HepG2 (cell line): ENCODE measurements around the gene DTNB. TPM values are rescaled to one million over a fixed set of nuclear protein-coding genes. Genes with fewer than 3 reads are reported as not detected.

Experiments
- ARHGAP35 ChIP-seq: sonication (generic); formaldehyde crosslinking; IDR thresholded peaks from 2 replicates; pipeline ENCODE4 v1.9.0; 2022; ENCODE audit warnings: mild to moderate bottlenecking, inconsistent platforms, moderate library complexity, missing genetic modification reagents, borderline replicate concordance
- BCL6 ChIP-seq: IDR thresholded peaks from 2 replicates; pipeline ENCODE4 v1.6.1; 2016; ENCODE audit warnings: missing genetic modification reagents, missing compliant biosample characterization
- EED ChIP-seq: sonication (generic); formaldehyde crosslinking; IDR thresholded peaks from 2 replicates; pipeline ENCODE4 v1.5.0; 2020; ENCODE audit warnings: mild to moderate bottlenecking, missing genetic modification reagents
- HMG20A ChIP-seq: IDR thresholded peaks from 2 replicates; pipeline ENCODE4 v1.6.1; 2016; ENCODE audit warnings: borderline replicate concordance
- HMGXB4 ChIP-seq, 2 experiments: sonication (generic) in 1 of 2; formaldehyde crosslinking in 1 of 2; IDR thresholded peaks; 2 replicates each; pipeline versions ENCODE4 v1.4.0 to v1.6.1; 2018 to 2020; ENCODE audit warnings: missing genetic modification reagents in 2 of 2, borderline replicate concordance in 1 of 2, low read depth in 1 of 2, mild to moderate bottlenecking in 1 of 2, missing biosample characterization in 1 of 2
- HOXA7 ChIP-seq: sonication (generic); formaldehyde crosslinking; IDR thresholded peaks from 2 replicates; pipeline ENCODE4 v1.8.1; 2022; ENCODE audit warnings: mild to moderate bottlenecking, missing genetic modification reagents, moderate library complexity
- TARDBP ChIP-seq: sonication (generic); formaldehyde crosslinking; IDR thresholded peaks from 2 replicates; pipeline ENCODE4 v1.8.0; 2022; ENCODE audit warnings: mild to moderate bottlenecking, missing genetic modification reagents
- TCF12 ChIP-seq, 2 experiments: fragments of 450-650 bp in 1 of 2; sonication (generic) in 1 of 2; formaldehyde crosslinking in 1 of 2; IDR thresholded peaks; 2 replicates each; pipeline versions ENCODE4 v1.6.1 to v1.8.0; 2017 to 2022; ENCODE audit warnings: antibody characterized with exemption in 1 of 2, mild to moderate bottlenecking in 1 of 2, missing genetic modification reagents in 1 of 2, moderate library complexity in 1 of 2
- TGIF2 ChIP-seq: IDR thresholded peaks from 2 replicates; pipeline ENCODE4 v1.6.1; 2016; ENCODE audit warnings: control low read depth, missing compliant biosample characterization
- ZBTB42 ChIP-seq: sonication (generic); formaldehyde crosslinking; IDR thresholded peaks from 2 replicates; pipeline ENCODE4 v1.5.0; 2020; ENCODE audit warnings: mild to moderate bottlenecking, missing genetic modification reagents
- ZFP36L1 ChIP-seq: sonication (generic); formaldehyde crosslinking; IDR thresholded peaks from 2 replicates; pipeline ENCODE4 v1.8.0; 2022; ENCODE audit warnings: mild to moderate bottlenecking, missing genetic modification reagents, moderate library complexity
- ZFP41 ChIP-seq: sonication (generic); formaldehyde crosslinking; IDR thresholded peaks from 2 replicates; pipeline ENCODE4 v1.4.0; 2020; ENCODE audit warnings: mild to moderate bottlenecking, missing genetic modification reagents, borderline replicate concordance
- ZFP90 ChIP-seq: sonication (generic); formaldehyde crosslinking; IDR thresholded peaks from 2 replicates; pipeline ENCODE4 v1.8.0; 2022; ENCODE audit warnings: missing genetic modification reagents, mild to moderate bottlenecking, inconsistent platforms, borderline replicate concordance
- ZNF362 ChIP-seq: sonication (generic); formaldehyde crosslinking; IDR thresholded peaks from 2 replicates; pipeline ENCODE4 v1.4.0; 2020; ENCODE audit warnings: missing genetic modification reagents, mild to moderate bottlenecking, borderline replicate concordance
- ZNF441 ChIP-seq: sonication (generic); formaldehyde crosslinking; IDR thresholded peaks from 2 replicates; pipeline ENCODE4 v1.7.0; 2021; ENCODE audit warnings: missing genetic modification reagents, borderline replicate concordance
- ZNF644 ChIP-seq: IDR thresholded peaks from 2 replicates; pipeline ENCODE4 v1.6.1; 2016; ENCODE audit warnings: low read depth
- polyA plus RNA-seq, 8 experiments: library from polyadenylated mRNA; depleted of rRNA in 3 of 8; stranded (reverse) in 7 of 8; unstranded in 1 of 8; fragments of >200 nt; fragmentation: Illumina TruSeq in 4 of 8; extraction: Trizol in 4 of 8; gene quantifications; 2 replicates each; pipeline versions ENCODE4 v1.2.1 to v1.2.3, GENCODE V29; 2011 to 2016; ENCODE audit warnings: low read depth in 4 of 8, missing spikeins in 1 of 8, mixed read lengths in 1 of 8; ENCODE audit not compliant: insufficient read depth in 1 of 8
- total RNA-seq, 5 experiments: library from RNA; depleted of rRNA; stranded (reverse); fragments of >200 nt; fragmentation: Illumina TruSeq; extraction: Trizol; gene quantifications; 2 replicates each; pipeline ENCODE4 v1.2.3, GENCODE V29; 2016; ENCODE audit warnings: low read depth in 1 of 5
- TF ChIP-seq, protein P1 (sequence below): sonication (generic); formaldehyde crosslinking; IDR thresholded peaks from 2 replicates; pipeline ENCODE4 v1.4.0; 2020; ENCODE audit warnings: missing genetic modification reagents
- TF ChIP-seq, protein P2 (sequence below): sonication (generic); formaldehyde crosslinking; IDR thresholded peaks from 2 replicates; pipeline ENCODE4 v1.5.1; 2020; ENCODE audit warnings: missing genetic modification reagents, mild to moderate bottlenecking, borderline replicate concordance
- TF ChIP-seq, protein P3 (sequence below): sonication (generic); formaldehyde crosslinking; IDR thresholded peaks from 2 replicates; pipeline ENCODE4 v1.4.0; 2020; ENCODE audit warnings: mild to moderate bottlenecking, missing genetic modification reagents

Gene DTNB
- total and polyA plus RNA-seq, 2 of the 13 experiments (the other 11 are each of a cell fraction or from before 2014, with no cell fraction given) = 14.4 to 23.9 TPM

GRCh38 chr2:25707927-25708590 is 34.7 kb upstream of the DTNB start (continued):
- TF ChIP-seq, protein P1, sequence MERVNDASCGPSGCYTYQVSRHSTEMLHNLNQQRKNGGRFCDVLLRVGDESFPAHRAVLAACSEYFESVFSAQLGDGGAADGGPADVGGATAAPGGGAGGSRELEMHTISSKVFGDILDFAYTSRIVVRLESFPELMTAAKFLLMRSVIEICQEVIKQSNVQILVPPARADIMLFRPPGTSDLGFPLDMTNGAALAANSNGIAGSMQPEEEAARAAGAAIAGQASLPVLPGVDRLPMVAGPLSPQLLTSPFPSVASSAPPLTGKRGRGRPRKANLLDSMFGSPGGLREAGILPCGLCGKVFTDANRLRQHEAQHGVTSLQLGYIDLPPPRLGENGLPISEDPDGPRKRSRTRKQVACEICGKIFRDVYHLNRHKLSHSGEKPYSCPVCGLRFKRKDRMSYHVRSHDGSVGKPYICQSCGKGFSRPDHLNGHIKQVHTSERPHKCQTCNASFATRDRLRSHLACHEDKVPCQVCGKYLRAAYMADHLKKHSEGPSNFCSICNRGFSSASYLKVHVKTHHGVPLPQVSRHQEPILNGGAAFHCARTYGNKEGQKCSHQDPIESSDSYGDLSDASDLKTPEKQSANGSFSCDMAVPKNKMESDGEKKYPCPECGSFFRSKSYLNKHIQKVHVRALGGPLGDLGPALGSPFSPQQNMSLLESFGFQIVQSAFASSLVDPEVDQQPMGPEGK (CRISPR knock-in tag) = peak; percentile 69; the same call in 1 of the 2 replicates
- TF ChIP-seq ARHGAP35 (CRISPR knock-in tag) (0 out of 2 replicates have a peak, but pooled peaks have one; percentile 26), HMG20A (CRISPR knock-in tag) (peak; percentile 27; the same call in 1 of the 2 replicates), HOXA7 (CRISPR knock-in tag) (no peak), EED (CRISPR knock-in tag) (no peak), TGIF2 (CRISPR knock-in tag) (0 out of 2 replicates have a peak, but pooled peaks have one; percentile 14), BCL6 (CRISPR knock-in tag) (0 out of 2 replicates have a peak, but pooled peaks have one; percentile 48), ZFP36L1 (CRISPR knock-in tag) (no peak), ZFP41 (CRISPR knock-in tag) (no peak), HMGXB4 (CRISPR knock-in tag; IDR thresholded peaks at IDR 0.05; ENCODE audit: borderline replicate concordance in 1 of 2, low read depth in 1 of 2) (0 out of 4 replicates have a peak, but pooled peaks of 1 of the 2 experiments have one; percentile 21), ZBTB42 (0 out of 2 replicates have a peak, but pooled peaks have one; percentile 63), ZFP90 (CRISPR knock-in tag) (no peak), TCF12 (IDR thresholded peaks at IDR 0.05) (no peak), TCF12 (CRISPR knock-in tag; IDR thresholded peaks at IDR 0.05) (no peak), ZNF362 (CRISPR knock-in tag) (peak; percentile 39; the same call in 1 of the 2 replicates), ZNF644 (peak; percentile 50; the same call in 1 of the 2 replicates), TARDBP (CRISPR knock-in tag) (no peak), ZNF441 (peak; percentile 67; the same call in 1 of the 2 replicates)
- TF ChIP-seq, protein P2, sequence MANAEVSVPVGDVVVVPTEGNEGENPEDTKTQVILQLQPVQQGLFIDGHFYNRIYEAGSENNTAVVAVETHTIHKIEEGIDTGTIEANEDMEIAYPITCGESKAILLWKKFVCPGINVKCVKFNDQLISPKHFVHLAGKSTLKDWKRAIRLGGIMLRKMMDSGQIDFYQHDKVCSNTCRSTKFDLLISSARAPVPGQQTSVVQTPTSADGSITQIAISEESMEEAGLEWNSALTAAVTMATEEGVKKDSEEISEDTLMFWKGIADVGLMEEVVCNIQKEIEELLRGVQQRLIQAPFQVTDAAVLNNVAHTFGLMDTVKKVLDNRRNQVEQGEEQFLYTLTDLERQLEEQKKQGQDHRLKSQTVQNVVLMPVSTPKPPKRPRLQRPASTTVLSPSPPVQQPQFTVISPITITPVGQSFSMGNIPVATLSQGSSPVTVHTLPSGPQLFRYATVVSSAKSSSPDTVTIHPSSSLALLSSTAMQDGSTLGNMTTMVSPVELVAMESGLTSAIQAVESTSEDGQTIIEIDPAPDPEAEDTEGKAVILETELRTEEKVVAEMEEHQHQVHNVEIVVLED (CRISPR knock-in tag) = no peak
- TF ChIP-seq, protein P3, sequence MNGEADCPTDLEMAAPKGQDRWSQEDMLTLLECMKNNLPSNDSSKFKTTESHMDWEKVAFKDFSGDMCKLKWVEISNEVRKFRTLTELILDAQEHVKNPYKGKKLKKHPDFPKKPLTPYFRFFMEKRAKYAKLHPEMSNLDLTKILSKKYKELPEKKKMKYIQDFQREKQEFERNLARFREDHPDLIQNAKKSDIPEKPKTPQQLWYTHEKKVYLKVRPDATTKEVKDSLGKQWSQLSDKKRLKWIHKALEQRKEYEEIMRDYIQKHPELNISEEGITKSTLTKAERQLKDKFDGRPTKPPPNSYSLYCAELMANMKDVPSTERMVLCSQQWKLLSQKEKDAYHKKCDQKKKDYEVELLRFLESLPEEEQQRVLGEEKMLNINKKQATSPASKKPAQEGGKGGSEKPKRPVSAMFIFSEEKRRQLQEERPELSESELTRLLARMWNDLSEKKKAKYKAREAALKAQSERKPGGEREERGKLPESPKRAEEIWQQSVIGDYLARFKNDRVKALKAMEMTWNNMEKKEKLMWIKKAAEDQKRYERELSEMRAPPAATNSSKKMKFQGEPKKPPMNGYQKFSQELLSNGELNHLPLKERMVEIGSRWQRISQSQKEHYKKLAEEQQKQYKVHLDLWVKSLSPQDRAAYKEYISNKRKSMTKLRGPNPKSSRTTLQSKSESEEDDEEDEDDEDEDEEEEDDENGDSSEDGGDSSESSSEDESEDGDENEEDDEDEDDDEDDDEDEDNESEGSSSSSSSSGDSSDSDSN = peak; percentile 66
